Daoy (cell line): ENCODE results near the gene PCK2. TPM values are rescaled to one million over a fixed set of nuclear protein-coding genes. Genes with fewer than 3 reads are reported as not detected.

ENCODE experiments used
- DNase-seq: peaks from one replicate; pipeline ENCODE4 v3.0.0-alpha.2; 2015; ENCODE audit warnings: low read depth
- total RNA-seq: library from RNA; depleted of rRNA; stranded (reverse); fragments of >200 nt; shearing (Covaris generic); gene quantifications from 2 replicates; pipeline ENCODE4 v1.2.3, GENCODE V29; 2014

Gene PCK2
- total RNA-seq, 1 experiment from 2014 or later = 6.6 TPM

DNA sequence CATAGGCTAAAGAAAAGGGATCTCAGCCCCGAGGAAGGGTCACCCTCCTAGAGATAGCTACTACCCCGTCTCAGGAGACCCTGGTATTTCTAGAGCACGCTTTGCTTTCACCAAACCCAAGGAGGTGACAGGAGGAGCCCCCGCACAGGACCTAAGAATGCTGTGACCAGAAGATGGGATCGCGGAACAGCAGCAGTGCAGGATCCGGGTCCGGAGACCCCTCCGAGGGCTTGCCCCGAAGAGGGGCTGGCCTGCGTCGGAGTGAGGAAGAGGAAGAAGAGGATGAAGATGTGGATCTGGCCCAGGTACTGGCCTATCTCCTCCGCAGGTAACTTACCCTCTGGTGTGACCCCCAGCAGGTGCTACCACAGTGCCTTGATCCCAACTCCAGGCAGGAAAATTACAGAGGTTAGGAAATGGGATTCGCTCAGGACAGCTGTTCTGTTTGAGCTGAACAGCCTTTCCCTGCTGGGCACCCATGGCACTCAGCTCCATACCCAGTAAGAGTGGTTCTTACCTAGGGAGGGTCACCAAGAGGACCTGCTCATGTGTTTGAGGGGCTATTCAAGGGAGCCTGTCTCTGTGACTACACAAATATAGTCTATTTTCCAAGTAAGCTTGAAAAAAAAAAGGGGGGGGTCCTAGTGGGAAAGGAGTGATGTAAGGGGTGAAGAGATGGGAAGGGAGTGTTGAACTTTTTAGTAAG lies 21.5 kb downstream of the PCK2 start:
- no peak for DNase-seq

DNA sequence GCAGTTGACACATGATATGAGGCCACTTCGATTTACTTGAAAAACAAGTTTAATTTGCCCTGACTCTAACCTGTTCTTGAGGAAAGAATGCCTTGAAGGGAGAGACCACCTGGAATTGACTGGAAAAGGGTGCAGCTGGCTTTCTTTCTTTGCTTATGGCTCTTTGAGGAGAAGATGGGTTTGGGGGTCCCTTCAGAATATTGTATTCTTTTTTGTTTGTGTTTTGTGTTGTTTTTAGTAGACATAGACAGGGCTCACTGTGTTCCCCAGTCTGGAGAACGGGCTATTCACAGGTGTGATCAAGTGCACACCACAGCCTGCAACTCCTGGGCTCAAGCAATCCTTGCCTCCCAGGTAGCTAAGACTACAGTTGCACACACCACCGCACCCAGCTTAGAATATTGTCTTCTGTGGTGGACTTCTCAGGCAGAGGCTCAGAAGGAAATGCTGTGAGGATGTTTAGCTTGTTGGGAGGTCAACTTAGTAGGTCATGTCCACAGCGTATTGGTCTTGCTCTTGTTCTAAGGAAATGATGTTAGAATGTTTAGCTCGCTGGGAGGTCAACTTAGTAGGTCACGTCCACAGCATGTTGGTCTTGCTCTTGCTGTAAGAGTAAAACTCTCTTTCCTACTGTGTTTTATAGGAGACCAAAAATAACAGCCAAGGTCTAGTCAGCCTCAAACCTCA lies 22.2 kb downstream of the PCK2 start:
- DNase-seq = no peak

DNA sequence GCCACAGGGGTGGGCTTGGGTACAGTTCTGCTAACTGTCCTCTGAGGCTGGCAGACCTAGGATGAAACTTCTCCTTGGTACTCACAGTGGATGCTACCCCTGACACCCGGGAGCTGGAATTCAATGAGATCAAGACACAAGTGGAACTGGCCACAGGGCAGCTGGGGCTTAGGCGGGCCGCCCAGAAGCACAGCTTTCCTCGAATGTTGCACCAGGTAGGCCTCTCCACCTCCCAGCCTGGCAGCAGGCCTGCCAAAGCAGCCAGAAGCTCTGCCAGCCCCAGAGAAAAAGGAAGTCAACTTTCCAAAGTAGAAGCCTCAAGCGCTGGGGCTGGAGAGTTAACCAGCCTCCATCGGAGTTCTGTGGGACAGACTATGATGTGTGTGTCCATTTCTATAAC lies 23.1 kb downstream of the PCK2 start:
- DNase-seq = no peak

DNA sequence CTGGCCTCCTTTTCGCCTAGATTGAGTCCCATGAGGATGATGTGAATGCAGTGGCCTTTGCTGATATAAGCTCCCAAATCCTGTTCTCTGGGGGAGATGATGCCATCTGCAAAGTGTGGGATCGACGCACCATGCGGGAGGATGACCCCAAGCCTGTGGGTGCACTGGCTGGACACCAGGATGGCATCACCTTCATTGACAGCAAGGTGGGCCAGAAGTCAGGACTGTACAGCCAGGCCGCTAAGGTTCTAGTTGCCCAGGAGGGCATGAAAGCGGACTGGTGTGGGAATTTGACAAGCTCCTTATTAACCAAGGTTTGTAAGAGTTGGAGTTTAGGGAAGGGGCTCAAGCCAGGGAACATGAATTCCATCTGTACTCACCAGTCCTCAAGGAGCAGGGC lies 25.6 kb downstream of the PCK2 start:
- no peak for DNase-seq

DNA sequence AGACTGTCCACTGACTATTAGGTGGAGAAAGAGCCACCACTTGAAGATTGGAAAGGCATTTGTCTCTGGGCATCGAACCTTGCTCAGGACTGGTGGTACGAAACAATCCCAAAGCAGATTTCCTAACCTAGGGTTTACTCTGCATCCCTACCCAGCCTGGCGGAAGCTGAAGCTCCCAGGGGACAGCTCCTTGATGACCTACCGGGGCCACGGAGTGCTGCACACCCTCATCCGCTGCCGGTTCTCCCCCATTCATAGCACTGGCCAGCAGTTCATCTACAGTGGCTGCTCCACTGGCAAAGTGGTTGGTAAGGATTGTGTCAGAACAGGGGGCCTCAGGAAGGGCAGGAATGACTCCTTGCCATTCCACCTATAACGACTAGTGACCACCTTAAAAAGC lies 27.1 kb downstream of the PCK2 start:
- DNase-seq = no peak

DNA sequence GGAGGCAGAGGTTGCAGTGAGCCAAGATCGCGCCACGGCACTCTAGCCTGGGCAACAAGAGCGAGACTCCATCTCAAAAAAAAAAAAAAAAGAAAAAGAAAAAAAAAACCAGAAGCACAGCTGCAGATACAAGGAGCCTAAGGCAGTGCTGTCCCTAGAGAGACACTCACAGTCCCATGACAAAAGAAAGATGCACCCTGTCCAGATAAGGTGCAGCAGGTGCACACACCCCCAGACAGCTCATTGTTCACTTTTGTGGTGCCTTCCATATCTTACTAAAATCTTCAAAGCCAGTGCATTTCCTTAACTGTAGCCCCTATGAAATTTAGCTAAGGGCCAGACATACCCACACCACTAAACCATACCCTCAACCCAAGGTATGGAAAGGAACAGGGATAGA lies 28.3 kb downstream of the PCK2 start:
- no peak for DNase-seq

DNA sequence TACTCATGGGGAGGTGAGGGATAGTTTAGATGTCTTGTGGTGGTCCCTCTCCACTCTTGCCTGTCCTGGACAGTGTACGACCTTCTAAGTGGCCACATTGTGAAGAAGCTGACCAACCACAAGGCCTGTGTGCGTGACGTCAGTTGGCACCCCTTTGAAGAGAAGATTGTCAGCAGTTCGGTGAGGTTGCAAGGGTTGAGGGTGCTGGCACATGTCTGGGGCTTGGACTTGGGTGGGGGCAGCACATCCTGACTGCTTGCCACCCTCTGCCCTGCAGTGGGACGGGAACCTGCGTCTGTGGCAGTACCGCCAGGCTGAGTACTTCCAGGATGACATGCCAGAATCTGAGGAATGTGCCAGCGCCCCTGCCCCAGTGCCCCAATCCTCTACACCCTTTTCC lies 28.8 kb downstream of the PCK2 start:
- DNase-seq = no peak

DNA sequence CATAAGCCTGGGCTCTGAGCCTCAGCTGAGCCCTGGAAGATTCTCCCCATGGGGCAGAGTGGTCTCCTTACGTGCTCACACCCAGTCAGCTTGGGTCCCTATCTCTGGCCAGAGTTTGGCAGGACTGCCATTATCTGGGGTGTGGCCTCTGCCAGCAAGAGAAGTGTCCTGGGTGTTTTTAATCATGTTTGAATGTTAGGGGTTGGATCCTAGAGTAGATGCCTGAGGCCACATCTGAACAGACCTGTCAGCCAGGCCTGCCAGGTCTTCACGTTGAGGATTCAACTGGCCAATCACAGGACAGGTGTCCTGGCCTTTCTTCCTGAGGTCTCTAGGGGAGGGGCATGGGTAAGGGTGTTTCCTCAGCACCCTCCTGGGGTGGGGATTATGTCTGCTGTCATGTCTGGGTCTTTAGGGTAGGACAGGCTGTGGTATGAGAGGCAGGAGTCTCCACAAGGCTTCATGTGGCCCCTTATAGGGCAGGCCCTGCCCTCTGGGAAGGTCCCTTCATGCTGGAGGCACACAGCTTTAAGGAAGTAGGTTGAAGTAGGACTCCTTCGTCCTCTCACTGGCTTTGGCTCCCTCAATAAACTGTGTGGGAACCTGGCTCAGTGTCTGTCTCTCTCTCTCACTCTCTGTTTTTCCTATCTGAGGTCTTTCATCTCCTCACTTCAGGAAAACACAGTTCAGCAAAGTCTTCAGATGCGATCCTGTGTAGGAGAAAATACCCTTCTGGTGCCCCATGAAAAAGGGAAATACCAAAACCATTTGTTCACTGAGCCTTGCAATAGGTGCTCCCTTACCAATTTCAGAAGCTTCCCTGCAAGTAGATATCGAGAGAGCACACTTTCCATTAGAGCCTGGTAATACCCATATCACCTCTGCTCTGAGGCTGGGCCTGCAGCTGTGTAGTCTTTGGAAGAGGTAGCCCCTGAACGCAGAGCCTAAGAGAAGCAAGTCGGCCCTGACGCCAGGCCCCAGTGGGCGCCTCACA lies 29.6 kb downstream of the PCK2 start:
- no peak for DNase-seq

DNA sequence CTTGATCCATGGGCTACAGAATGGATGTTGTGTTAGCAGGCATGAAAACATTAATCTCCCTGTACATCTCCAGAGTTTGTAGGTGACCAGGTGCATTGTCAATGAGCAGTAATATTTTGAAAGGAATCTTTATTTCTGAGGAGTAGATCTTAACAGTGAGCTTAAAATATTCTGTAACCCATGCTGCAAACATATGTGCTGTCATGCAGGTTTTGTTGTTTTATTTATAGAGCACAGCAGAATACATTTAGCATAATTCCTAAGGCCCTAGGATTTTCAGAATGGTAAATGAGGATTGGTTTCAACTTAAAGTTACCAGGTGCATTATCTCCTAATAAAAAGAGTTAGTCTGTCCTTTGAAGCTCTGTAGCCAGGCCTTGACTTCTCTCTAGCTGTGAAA lies 32.8 kb downstream of the PCK2 start:
- no peak for DNase-seq

DNA sequence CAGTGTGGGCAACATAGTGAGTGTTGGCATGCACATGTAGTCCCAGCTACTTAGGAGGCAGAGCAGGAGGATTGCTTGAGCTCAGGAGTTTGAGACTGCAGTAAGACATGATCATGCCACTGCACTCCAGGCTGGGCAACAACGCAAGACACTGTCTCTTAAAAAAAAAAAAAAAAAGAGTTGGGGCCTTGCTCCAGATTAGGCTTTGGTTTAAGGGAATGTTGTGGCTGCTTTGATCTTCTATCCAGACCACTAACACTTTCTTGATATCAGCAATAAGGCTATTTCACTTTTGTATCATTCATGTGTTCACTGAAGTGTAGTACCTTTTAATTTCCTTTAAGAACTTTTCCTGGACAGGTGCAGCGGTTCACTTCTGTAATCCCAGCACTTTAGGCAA lies 33.6 kb downstream of the PCK2 start:
- no peak for DNase-seq

DNA sequence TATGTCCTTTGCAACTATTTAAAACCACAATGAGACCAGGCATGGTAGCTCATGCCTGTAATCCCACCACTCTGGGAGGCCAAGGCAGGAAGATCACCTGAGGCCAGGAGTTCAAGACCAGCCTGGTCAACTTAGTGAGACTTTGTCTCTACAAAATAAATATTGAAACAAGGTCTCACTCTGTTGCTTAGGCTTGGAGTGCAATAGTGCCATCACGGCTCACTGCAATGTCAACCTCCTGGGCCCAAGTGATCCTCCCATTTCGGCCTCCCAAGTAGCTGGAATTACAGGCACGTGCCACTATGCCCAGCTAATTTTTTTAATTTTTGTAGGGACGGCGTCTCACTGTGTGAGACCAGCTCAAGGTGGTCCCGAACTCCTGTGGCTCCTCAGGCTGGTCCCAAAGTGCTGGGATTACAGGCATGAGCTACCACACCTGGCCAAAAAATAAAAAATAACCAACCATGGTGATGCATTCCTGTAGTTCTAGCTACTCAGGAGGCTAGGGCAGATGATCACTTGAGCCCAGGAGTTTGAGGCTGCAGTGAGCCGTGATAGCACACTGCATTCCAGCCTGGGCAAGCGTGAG lies 35.4 kb downstream of the PCK2 start:
- no peak for DNase-seq

DNA sequence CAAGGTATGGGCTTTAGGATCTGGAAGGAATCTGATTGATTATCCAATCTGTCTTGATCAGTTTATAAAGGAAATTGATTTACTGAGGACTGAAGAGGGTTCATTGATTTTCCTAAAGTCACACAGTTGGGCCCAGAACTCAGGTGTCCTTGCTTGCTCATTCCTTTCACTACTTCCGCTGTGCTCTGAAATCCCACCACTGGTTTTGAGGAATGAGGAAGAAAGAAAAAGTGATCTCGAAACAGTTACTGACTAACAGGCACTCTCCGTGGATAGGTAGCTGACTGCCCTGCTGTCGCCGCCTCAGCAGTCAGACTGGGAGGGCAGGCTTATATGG lies 36.2 kb downstream of the PCK2 start, which contains the start of gene FITM1:
TSS of gene FITM1 (plus strand) at position 280 of the 337 bp plus-strand sequence. CDS start 905 bp downstream, outside the sequence.
- no peak for DNase-seq

DNA sequence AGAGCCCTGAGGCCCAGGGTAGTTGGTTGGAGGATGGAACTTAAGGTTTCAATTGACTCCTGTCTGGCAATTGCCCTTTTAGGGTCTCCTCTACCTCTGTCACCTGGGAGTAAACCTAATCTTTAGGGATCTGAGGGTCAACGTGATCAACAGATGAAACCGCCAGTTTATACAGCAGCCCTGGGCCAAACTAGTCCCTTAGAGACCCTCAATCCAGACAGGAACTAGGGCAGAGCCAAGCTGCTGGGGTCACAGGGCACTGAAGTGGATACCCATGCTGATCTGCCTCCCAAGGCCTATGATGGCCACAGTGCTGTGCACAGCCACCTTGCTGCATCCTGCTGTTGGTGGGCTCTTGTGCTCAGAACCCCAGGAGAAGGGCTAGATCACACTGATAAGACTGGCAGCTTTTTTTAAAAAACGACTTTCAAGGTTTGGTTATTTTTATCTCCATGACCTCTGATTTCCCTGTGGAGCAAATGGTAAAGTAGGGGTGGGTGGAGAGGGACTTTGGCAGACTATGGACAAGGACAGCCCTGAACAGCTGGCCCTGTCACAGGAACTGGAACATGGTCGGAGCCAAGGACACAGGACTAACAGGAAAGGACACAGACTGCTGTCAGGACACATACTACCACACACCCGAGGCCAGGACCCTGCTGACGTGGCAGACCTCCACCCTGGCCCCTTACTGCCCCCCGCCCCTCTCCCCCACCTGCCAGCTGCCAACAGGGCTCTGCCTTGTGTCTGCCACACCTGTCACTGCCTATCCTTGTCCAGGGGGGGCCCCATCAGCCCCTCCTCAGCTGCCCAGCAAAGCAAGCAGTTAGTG lies 36.8 kb downstream of the PCK2 start:
- DNase-seq = no peak

DNA sequence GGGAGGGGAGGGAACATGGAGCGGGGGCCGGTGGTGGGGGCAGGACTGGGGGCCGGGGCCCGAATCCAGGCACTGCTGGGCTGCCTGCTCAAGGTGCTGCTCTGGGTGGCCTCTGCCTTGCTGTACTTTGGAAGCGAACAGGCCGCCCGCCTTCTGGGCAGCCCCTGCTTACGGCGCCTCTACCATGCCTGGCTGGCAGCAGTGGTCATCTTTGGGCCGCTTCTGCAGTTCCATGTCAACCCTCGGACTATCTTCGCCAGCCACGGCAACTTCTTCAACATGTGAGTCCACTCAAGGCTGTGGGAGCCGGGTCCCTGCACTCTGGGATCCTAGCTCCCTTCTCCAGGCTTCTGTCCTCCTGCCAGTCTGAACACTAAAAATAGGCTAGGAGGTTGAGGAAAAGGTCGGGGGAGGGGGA lies 37.4 kb downstream of the PCK2 start:
- DNase-seq = no peak

DNA sequence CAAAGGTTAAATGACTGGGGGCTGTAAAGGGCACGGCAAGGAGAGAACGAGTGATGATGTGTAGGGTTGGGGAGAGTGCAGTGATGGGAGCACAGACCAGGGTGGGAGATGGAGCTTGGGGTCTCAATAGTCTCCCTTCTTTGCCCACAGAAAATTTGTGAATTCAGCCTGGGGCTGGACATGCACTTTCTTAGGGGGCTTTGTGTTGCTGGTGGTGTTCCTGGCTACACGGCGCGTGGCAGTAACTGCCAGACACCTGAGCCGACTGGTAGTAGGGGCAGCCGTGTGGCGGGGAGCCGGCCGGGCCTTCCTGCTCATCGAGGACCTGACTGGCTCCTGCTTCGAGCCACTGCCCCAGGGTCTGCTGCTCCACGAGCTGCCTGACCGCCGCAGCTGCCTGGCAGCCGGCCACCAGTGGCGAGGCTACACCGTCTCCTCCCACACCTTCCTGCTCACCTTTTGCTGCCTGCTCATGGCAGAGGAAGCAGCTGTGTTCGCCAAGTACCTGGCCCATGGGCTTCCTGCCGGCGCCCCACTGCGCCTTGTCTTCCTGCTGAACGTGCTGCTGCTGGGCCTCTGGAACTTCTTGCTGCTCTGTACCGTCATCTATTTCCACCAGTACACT lies 38.1 kb downstream of the PCK2 start:
- DNase-seq = no peak

DNA sequence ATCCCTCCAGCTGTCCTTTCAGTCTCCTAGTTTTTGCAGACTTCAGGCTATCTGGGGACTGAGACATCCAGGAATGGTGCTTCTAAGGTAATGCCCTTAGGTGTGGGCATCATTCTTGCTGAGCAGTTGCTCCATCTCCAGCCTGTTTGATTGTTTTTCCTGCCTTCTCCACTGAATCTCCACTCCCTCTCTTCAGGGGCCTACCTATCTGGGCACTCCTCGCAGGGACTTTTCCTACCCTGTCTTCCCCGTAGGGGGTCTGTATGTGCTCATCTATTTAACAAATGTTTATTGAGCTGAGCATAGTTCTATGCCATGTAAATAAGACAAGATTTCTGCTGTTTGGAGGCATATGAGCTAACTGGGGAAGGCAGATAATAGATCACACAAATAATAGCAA lies 38.9 kb downstream of the PCK2 start:
- no peak for DNase-seq

DNA sequence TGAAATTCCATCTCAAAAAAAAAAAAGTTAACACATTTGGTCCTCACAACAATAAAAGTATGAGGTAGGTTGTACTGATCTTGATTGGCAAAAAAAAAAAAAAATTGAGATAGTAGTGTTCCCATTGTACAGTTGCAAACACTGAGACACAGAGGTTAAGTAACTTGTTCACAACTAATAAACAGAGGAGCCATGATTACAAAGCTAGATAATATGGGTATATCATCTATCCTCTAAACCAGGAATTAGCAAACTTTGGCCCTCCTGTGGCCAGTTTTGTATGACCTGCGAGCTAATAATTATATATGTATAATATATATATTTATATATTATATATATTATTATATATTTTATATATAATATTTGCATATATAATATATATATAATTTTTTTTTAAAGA lies 39.6 kb downstream of the PCK2 start:
- no peak for DNase-seq

DNA sequence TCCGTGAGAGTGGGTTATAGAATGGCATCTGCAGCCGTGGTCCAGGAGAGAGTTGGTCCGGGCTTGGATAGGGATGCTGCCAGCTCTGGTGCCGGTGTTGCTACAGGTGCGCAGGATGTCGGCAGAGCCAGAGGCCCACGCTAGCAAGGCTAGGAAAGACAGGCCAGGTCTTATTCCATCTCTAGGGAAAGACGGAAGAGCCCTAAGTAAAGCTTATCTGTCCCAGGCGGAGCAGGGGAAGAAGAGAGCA lies 41.4 kb downstream of the PCK2 start:
- DNase-seq = no peak

DNA sequence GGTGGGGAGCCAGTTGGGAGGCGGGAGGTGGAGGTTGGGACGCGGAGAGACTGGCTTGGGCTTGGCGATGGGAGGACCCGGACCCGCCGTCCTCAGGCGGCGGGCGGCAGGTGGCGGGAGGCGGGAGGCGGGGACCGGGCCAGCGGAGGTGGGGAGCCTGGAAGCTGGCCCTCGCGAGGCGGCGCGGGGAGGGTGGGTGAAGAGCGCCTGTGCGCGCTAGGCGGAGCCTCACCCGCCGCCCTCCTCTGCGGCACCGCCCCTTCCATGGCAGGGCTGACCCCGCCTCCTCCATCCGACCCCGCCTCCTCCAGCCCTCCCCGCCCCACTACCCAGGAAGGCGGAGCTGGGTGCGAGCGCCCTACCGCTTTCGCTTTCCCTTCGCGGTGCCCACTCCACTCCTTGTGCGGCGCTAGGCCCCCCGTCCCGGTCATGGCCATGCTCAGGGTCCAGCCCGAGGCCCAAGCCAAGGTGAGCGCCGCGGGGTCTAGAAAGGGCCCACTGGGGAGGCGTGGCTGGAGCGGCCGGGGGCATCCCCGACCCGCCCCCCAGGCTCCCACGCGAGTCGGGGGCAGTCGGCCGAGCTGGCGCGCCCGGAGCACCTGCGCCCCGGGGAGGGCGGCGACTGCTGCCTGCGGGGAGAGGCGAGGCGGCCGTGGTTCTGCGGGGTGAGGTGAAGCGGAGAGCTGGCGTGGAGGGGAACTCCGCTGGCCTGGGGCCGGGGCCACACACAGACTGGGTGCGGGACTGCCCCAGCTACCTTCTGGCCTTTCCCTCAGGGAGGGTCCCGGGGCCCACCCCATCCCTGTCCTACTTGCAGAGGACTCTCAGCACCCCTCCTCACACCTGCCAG lies 41.9 kb downstream of the PCK2 start, which contains the start of gene PSME1:
TSS of gene PSME1 (plus strand) at position 361 of the 850 bp plus-strand sequence. CDS start at position 430, 69 bp downstream.
- DNase-seq = peak; percentile 97
